Mesenchymal stem cell (in vitro differentiated cells and primary cell): ENCODE data around the gene KNOP1.

Experiments
- DNase-seq: peaks from one replicate; pipeline ENCODE4 v3.0.0-alpha.2; 2013
- H2AFZ ChIP-seq: one replicate; pipeline ENCODE4 v1.6.1; 2013; ENCODE audit warnings: low read depth, mild to moderate bottlenecking, control low read depth, inconsistent platforms, low read length, moderate library complexity
- H2AK5ac ChIP-seq: 2 replicates; pipeline ENCODE4 v1.6.1; 2013; ENCODE audit warnings: low read length, moderate library complexity, mild to moderate bottlenecking, inconsistent platforms; ENCODE audit not compliant: severe bottlenecking
- H2BK120ac ChIP-seq: one replicate; pipeline ENCODE4 v1.6.1; 2013; ENCODE audit warnings: low read depth, mild to moderate bottlenecking, inconsistent platforms, low read length, moderate library complexity
- H2BK12ac ChIP-seq, 2 experiments: one replicate each; pipeline ENCODE4 v1.6.1; 2013; ENCODE audit warnings: inconsistent platforms in 2 of 2, low read length in 2 of 2, mild to moderate bottlenecking in 2 of 2, moderate library complexity in 2 of 2, control low read depth in 1 of 2
- H2BK15ac ChIP-seq: one replicate; pipeline ENCODE4 v1.6.1; 2013; ENCODE audit warnings: mild to moderate bottlenecking, low read depth, inconsistent platforms; ENCODE audit not compliant: poor library complexity, severe bottlenecking
- H2BK5ac ChIP-seq: 2 replicates; pipeline ENCODE4 v1.6.1; 2013; ENCODE audit warnings: low read depth, mild to moderate bottlenecking, low read length, control low read depth, inconsistent platforms; ENCODE audit not compliant: poor library complexity, severe bottlenecking
- H3K14ac ChIP-seq, 2 experiments: one replicate each; pipeline ENCODE4 v1.6.1; 2013; ENCODE audit warnings: inconsistent platforms in 2 of 2, low read length in 2 of 2, control low read depth in 1 of 2, mild to moderate bottlenecking in 1 of 2, moderate library complexity in 1 of 2
- H3K18ac ChIP-seq, 2 experiments: one replicate each; pipeline ENCODE4 v1.6.1; 2013; ENCODE audit warnings: inconsistent platforms in 2 of 2, low read length in 2 of 2, control low read depth in 1 of 2, low read depth in 1 of 2, mild to moderate bottlenecking in 1 of 2
- H3K23ac ChIP-seq, 2 experiments: one replicate each; pipeline ENCODE4 v1.6.1; 2013; ENCODE audit warnings: inconsistent platforms in 2 of 2, low read length in 2 of 2, mild to moderate bottlenecking in 2 of 2, moderate library complexity in 2 of 2, control low read depth in 1 of 2
- H3K27ac ChIP-seq: 2 replicates; pipeline ENCODE4 v1.5.1; 2013; ENCODE audit warnings: mild to moderate bottlenecking, moderate library complexity, low read length, control low read depth, inconsistent platforms; ENCODE audit not compliant: poor library complexity, severe bottlenecking
- H3K27me3 ChIP-seq, 2 experiments: 2 replicates each; pipeline versions ENCODE4 v1.6.1 to v1.7.0; 2013; ENCODE audit warnings: low read length in 2 of 2, mild to moderate bottlenecking in 2 of 2, moderate library complexity in 2 of 2, control low read depth in 1 of 2, inconsistent platforms in 1 of 2; ENCODE audit not compliant: control insufficient read depth in 1 of 2, insufficient read depth in 1 of 2
- H3K36me3 ChIP-seq, 2 experiments: 2 replicates each; pipeline versions ENCODE4 v1.6.1 to v1.7.0; 2013; ENCODE audit warnings: low read length in 2 of 2, control low read depth in 1 of 2, inconsistent platforms in 1 of 2, low read depth in 1 of 2, mild to moderate bottlenecking in 1 of 2; ENCODE audit not compliant: insufficient read depth in 2 of 2, control insufficient read depth in 1 of 2
- H3K4ac ChIP-seq, 2 experiments: one replicate each; pipeline ENCODE4 v1.6.1; 2013; ENCODE audit warnings: inconsistent platforms in 2 of 2, low read length in 2 of 2, mild to moderate bottlenecking in 2 of 2, moderate library complexity in 2 of 2, control low read depth in 1 of 2, low read depth in 1 of 2
- H3K4me1 ChIP-seq: 2 replicates; pipeline ENCODE4 v1.6.1; 2013; ENCODE audit warnings: low read depth, low read length, control low read depth; ENCODE audit not compliant: control insufficient read depth, insufficient read depth
- H3K4me2 ChIP-seq: 2 replicates; pipeline ENCODE4 v1.6.1; 2013; ENCODE audit warnings: low read length, mild to moderate bottlenecking, inconsistent platforms; ENCODE audit not compliant: poor library complexity, severe bottlenecking
- H3K4me3 ChIP-seq, 2 experiments: 2 replicates each; pipeline versions ENCODE4 v1.5.1 to v1.7.0; 2013; ENCODE audit warnings: low read length in 2 of 2, mild to moderate bottlenecking in 2 of 2, control low read depth in 1 of 2, low read depth in 1 of 2; ENCODE audit not compliant: insufficient read depth in 1 of 2
- H3K79me1 ChIP-seq: replicated peaks from 2 replicates; pipeline ENCODE4 v1.6.1; 2013; ENCODE audit warnings: mild to moderate bottlenecking, control low read depth, low read length, inconsistent platforms; ENCODE audit not compliant: poor library complexity, severe bottlenecking
- H3K9ac ChIP-seq: 2 replicates; pipeline ENCODE4 v1.7.0; 2013; ENCODE audit warnings: mild to moderate bottlenecking, low read length, moderate library complexity
- H3K9me3 ChIP-seq: 2 replicates; pipeline ENCODE4 v1.7.0; 2013; ENCODE audit warnings: mild to moderate bottlenecking, low read length; ENCODE audit not compliant: control insufficient read depth
- H4K8ac ChIP-seq: one replicate; pipeline ENCODE4 v1.6.1; 2013; ENCODE audit warnings: inconsistent platforms, mild to moderate bottlenecking, low read length, moderate library complexity
- H4K91ac ChIP-seq: one replicate; pipeline ENCODE4 v1.6.1; 2013; ENCODE audit warnings: mild to moderate bottlenecking, low read length, inconsistent platforms
- WGBS: methylation state at CpG from one replicate; pipeline ENCODE4 v1.1.7; 2013; ENCODE audit warnings: mixed read lengths; 5-methylcytosine and 5-hydroxymethylcytosine counted together

KNOP1 gene

DNA sequence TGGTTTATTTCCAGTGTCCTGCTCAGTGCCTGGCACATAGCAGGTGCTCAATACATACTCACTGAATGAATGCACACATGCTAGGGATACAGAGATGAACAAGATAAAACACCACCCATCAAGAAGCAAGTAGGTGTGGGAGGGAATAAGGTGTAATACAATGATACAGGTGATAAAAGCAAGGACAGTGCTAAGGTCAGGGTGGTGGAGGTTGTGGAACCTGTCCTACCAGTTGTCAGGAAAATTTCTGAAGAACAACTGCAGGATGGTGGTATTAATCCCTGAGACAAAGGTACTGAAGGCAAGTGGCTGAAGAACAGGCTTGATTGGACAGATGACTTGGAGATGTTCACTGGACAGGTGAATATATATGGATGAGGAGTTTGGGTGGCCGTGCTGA is 1.8 kb downstream of the KNOP1 start:
- Histone ChIP-seq H3K27me3 (no peaks in the 10 kb centered on the region), H2BK12ac (peak overlapping the region in 1 of 2 experiments; percentile 29), H3K23ac (no peak overlapping the region), H3K14ac (no peak overlapping the region), H3K27ac (no peak overlapping the region), H3K79me1 (peaks cover 51% of the 10 kb centered on the region), H2AK5ac (no peak overlapping the region), H2AFZ (no peak overlapping the region), H3K36me3 (peaks cover 30 to 35% of the 10 kb centered on the region in 2 experiments), H3K4me3 (peak overlapping the region in 1 of 2 experiments; percentile 97), H2BK120ac (no peak overlapping the region), H3K4me1 (peaks cover 16% of the 10 kb centered on the region), H2BK5ac (no peak overlapping the region), H3K9ac (no peak overlapping the region), H3K18ac (no peak overlapping the region), H3K4ac (no peak overlapping the region), H2BK15ac (no peak overlapping the region), H3K4me2 (no peak overlapping the region), H3K9me3 (no peaks in the 10 kb centered on the region), H4K91ac (no peak overlapping the region), H4K8ac (no peak overlapping the region)
- DNase-seq = no peak
- WGBS = 72% methylated on average over 1 of the region's 1 CpG

- Histone ChIP-seq H2BK15ac (no peak overlapping the region), H3K27ac (no peak overlapping the region), H2AFZ (no peak overlapping the region), H3K9me3 (no peaks in the 10 kb centered on the region), H2AK5ac (no peak overlapping the region), H3K4me2 (no peak overlapping the region), H3K4me3 (no peak overlapping the region), H3K36me3 (peaks cover 34 to 39% of the 10 kb centered on the region in 2 experiments), H3K14ac (no peak overlapping the region), H4K8ac (no peak overlapping the region), H2BK5ac (no peak overlapping the region), H3K79me1 (peaks cover 53% of the 10 kb centered on the region), H4K91ac (no peak overlapping the region), H3K9ac (no peak overlapping the region), H2BK12ac (no peak overlapping the region), H3K4ac (no peak overlapping the region), H2BK120ac (no peak overlapping the region), H3K23ac (no peak overlapping the region), H3K18ac (no peak overlapping the region), H3K27me3 (no peaks in the 10 kb centered on the region), H3K4me1 (peaks cover 19% of the 10 kb centered on the region)
- 96% methylated on average over 5 of the region's 5 CpGs for WGBS
- no peak for DNase-seq
Observed at GRCh38 chr16:19715566-19715965, 2.5 kb downstream of the KNOP1 start.

- H3K27ac ChIP-seq = no peak overlapping the region
- no peak overlapping the region for H3K23ac ChIP-seq
- no peak overlapping the region for H3K4me2 ChIP-seq
- H3K18ac ChIP-seq = no peak overlapping the region
- H2AFZ ChIP-seq = no peak overlapping the region
- no peaks in the 10 kb centered on the region for H3K27me3 ChIP-seq
- peaks cover 52 to 56% of the 10 kb centered on the region in 2 experiments for H3K36me3 ChIP-seq
- no peak overlapping the region for H3K4me3 ChIP-seq
- no peak overlapping the region for H3K4ac ChIP-seq
- peaks cover 15% of the 10 kb centered on the region for H3K4me1 ChIP-seq
- no peak for DNase-seq
- H2BK15ac ChIP-seq = no peak overlapping the region
- no peaks in the 10 kb centered on the region for H3K9me3 ChIP-seq
- no peak overlapping the region for H3K14ac ChIP-seq
- H3K79me1 ChIP-seq = peaks cover 62% of the 10 kb centered on the region
- no peak overlapping the region for H2BK12ac ChIP-seq
- H4K8ac ChIP-seq = no peak overlapping the region
- H3K9ac ChIP-seq = no peak overlapping the region
- H4K91ac ChIP-seq = no peak overlapping the region
- no peak overlapping the region for H2BK5ac ChIP-seq
- no peak overlapping the region for H2AK5ac ChIP-seq
- H2BK120ac ChIP-seq = no peak overlapping the region
- WGBS = 95% methylated on average over 6 of the region's 6 CpGs
Observed at GRCh38 chr16:19713697-19714096, 4.3 kb downstream of the KNOP1 start.

DNA sequence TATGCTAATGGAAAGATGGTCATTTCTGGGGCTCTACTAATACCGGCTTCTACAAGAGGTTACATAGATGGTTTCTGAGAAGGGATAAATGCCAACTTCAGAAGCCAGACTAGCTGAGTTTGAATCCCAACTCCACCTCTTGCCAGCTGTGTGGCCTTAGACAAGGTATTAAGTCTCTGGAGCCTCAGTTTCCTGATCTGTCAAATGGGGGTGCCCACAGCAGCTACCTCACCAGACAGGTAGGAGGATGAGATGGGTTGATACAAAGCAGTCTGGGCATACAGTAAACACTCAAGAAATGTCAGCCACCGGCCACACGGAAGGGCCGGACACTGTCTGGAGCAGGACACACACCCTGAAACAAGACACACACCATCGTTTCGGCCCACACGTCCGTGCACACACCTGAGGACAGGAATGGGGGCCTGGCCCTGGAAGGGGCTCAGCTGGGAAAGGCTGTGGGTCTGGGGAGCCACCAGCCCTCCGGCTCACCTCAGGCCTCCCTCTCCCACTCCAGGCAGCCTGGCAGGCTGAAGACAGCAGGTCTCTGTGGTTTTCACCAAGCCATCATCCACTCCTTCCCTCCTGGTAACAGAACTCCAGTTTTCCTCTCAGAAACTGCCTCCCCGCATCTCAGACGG is 5.5 kb downstream of the KNOP1 start:
- H3K27ac ChIP-seq = no peak overlapping the region
- no peak overlapping the region for H4K8ac ChIP-seq
- WGBS = 98% methylated on average over 9 of the region's 11 CpGs
- H3K9me3 ChIP-seq = no peaks in the 10 kb centered on the region
- H3K9ac ChIP-seq = no peak overlapping the region
- H2AK5ac ChIP-seq = no peak overlapping the region
- peaks cover 23% of the 10 kb centered on the region for H3K4me1 ChIP-seq
- H2AFZ ChIP-seq = no peak overlapping the region
- H3K27me3 ChIP-seq = no peaks in the 10 kb centered on the region
- no peak overlapping the region for H4K91ac ChIP-seq
- H3K18ac ChIP-seq = no peak overlapping the region
- H3K14ac ChIP-seq = no peak overlapping the region
- H2BK12ac ChIP-seq = peak overlapping the region in 1 of 2 experiments; percentile 60
- no peak overlapping the region for H3K4me2 ChIP-seq
- no peak overlapping the region for H2BK15ac ChIP-seq
- peaks cover 69% of the 10 kb centered on the region for H3K79me1 ChIP-seq
- H3K4me3 ChIP-seq = no peak overlapping the region
- no peak overlapping the region for H3K4ac ChIP-seq
- H2BK5ac ChIP-seq = no peak overlapping the region
- H3K23ac ChIP-seq = no peak overlapping the region
- DNase-seq = no peak
- no peak overlapping the region for H2BK120ac ChIP-seq
- H3K36me3 ChIP-seq = peaks cover 62 to 64% of the 10 kb centered on the region in 2 experiments
